HCT116 (cell line): Measurements from ENCODE around the gene MAML1. TPM values are rescaled to one million over a fixed set of nuclear protein-coding genes. Genes with fewer than 3 reads are reported as not detected.

ENCODE experiments used
- ATAC-seq: fragments of 200-7000 bp; cut with Tn5 transposase; 2 replicates; pipeline ENCODE4 v1.9.1; 2020; ENCODE audit warnings: mild to moderate bottlenecking, moderate library complexity
- BruUV-seq: library from RNA; stranded (reverse); fragments of 400-500 nt; replicated peaks from 2 replicates; lab custom pipeline; 2021; lab: Mats Ljungman, UMichigan
- CTCF ChIA-PET: fragments of 300-600 bp; sonication (Branson Sonifier 250); formaldehyde crosslinking; loops from one replicate; lab custom pipeline; 2021; ENCODE audit warnings: antibody characterized with exemption; lab: Charles Lee
- POLR2A ChIA-PET: fragments of 300-600, 350-600 bp; sonication (Branson Sonifier 250); formaldehyde crosslinking; loops from one replicate; lab custom pipeline; 2021; ENCODE audit warnings: antibody characterized with exemption; lab: Charles Lee
- RAD21 ChIA-PET, 2 experiments: fragments of 300-600 bp; sonication (Branson Sonifier 250); formaldehyde crosslinking; loops; one replicate each; lab custom pipeline; 2023; ENCODE audit warnings: low total read pairs in 2 of 2; ENCODE audit not compliant: uncharacterized antibody in 2 of 2, unreplicated experiment in 2 of 2, low non-redundant PET in 1 of 2; lab: Charles Lee
- DNase-seq: peaks from one replicate; pipeline ENCODE4 v3.0.0-alpha.2; 2010; ENCODE audit warnings: low read depth, low spot score
- H2AFZ ChIP-seq: fragments of 200-600 bp; shearing (Covaris generic), sonication (generic); 2 replicates; pipeline ENCODE4 v1.6.1; 2017; ENCODE audit warnings: low read depth, mixed run types, mixed read lengths, antibody characterized with exemption, low read length; ENCODE audit not compliant: poor library complexity, severe bottlenecking
- H3K27ac ChIP-seq: 2 replicates; pipeline ENCODE4 v1.5.1; 2012; ENCODE audit warnings: low read depth, low read length
- H3K27me3 ChIP-seq: fragments of 200-600 bp; sonication (generic); 2 replicates; pipeline ENCODE4 v1.6.1; 2016; ENCODE audit warnings: mixed run types, low read length, mixed read lengths; ENCODE audit not compliant: insufficient read depth
- H3K36me3 ChIP-seq, 2 experiments: fragments of 200-500 bp in 1 of 2; fragments of 200-600 bp in 1 of 2; sonication (Bioruptor generic) in 1 of 2; sonication (generic) in 1 of 2; 2 replicates each; pipeline versions ENCODE4 v1.5.1 to v1.6.1; 2014 to 2016; ENCODE audit warnings: low read length in 2 of 2, inconsistent platforms in 1 of 2, mixed read lengths in 1 of 2, mixed run types in 1 of 2; ENCODE audit not compliant: insufficient read depth in 2 of 2, control insufficient read depth in 1 of 2
- H3K4me1 ChIP-seq, 2 experiments: fragments of 200-600 bp in 1 of 2; sonication (generic) in 1 of 2; 2 replicates each; pipeline versions ENCODE4 v1.5.1 to v1.6.1; 2012 to 2017; ENCODE audit warnings: low read length in 2 of 2, inconsistent platforms in 1 of 2, mild to moderate bottlenecking in 1 of 2, mixed read lengths in 1 of 2, mixed run types in 1 of 2, moderate library complexity in 1 of 2; ENCODE audit not compliant: insufficient read depth in 2 of 2, control insufficient read depth in 1 of 2
- H3K4me2 ChIP-seq: fragments of 200-600 bp; sonication (generic); 2 replicates; pipeline ENCODE4 v1.6.1; 2017; ENCODE audit warnings: mixed run types, low read length, mixed read lengths
- H3K4me3 ChIP-seq, 2 experiments: fragments of 200-600 bp in 1 of 2; sonication (generic) in 1 of 2; replicated peaks in 1 of 2; 2 replicates each; pipeline ENCODE4 v1.5.1; 2011 to 2016; ENCODE audit warnings: low read length in 2 of 2, control low read depth in 1 of 2, low read depth in 1 of 2, mild to moderate bottlenecking in 1 of 2, mixed read lengths in 1 of 2, mixed run types in 1 of 2
- H3K79me2 ChIP-seq: fragments of 200-600 bp; sonication (generic); 2 replicates; pipeline ENCODE4 v1.6.1; 2017; ENCODE audit warnings: mild to moderate bottlenecking, mixed run types, low read length, moderate library complexity, mixed read lengths; ENCODE audit not compliant: insufficient read depth
- H3K9ac ChIP-seq: fragments of 200-600 bp; sonication (generic); 2 replicates; pipeline ENCODE4 v1.6.1; 2016; ENCODE audit warnings: low read length, mixed read lengths
- H3K9me2 ChIP-seq: fragments of 200-600 bp; sonication (generic), shearing (Covaris generic); 2 replicates; pipeline ENCODE4 v1.6.1; 2017; ENCODE audit warnings: mixed run types, mild to moderate bottlenecking, moderate library complexity; ENCODE audit not compliant: insufficient read depth
- H3K9me3 ChIP-seq, 2 experiments: fragments of 200-500 bp in 1 of 2; fragments of 200-600 bp in 1 of 2; sonication (Bioruptor generic) in 1 of 2; sonication (generic) in 1 of 2; 2 replicates each; pipeline ENCODE4 v1.6.1; 2014 to 2017; ENCODE audit warnings: low read length in 2 of 2, mixed read lengths in 2 of 2, inconsistent platforms in 1 of 2, low read depth in 1 of 2, mild to moderate bottlenecking in 1 of 2, mixed run types in 1 of 2, moderate library complexity in 1 of 2; ENCODE audit not compliant: control insufficient read depth in 1 of 2, insufficient read depth in 1 of 2
- H4K20me1 ChIP-seq: fragments of 200-600 bp; sonication (generic), shearing (Covaris generic); 2 replicates; pipeline ENCODE4 v1.6.1; 2017; ENCODE audit warnings: mixed run types, mild to moderate bottlenecking, moderate library complexity; ENCODE audit not compliant: insufficient read depth
- CBX3 ChIP-seq: IDR thresholded peaks from 2 replicates; pipeline ENCODE4 v1.6.1; 2012; ENCODE audit warnings: low read depth
- CTCF ChIP-seq, 3 experiments: fragments of 200-600 bp in 1 of 3; sonication (generic) in 1 of 3; IDR thresholded peaks in 2 of 3; conservative IDR thresholded peaks in 1 of 3; 2 replicates each; pipeline ENCODE4 v1.5.1; 2012 to 2017; ENCODE audit warnings: low read depth in 2 of 3, low read length in 2 of 3, antibody characterized with exemption in 1 of 3, borderline replicate concordance in 1 of 3, control low read depth in 1 of 3, mild to moderate bottlenecking in 1 of 3, mixed read lengths in 1 of 3, mixed run types in 1 of 3, moderate library complexity in 1 of 3; ENCODE audit not compliant: insufficient read depth in 1 of 3
- EGR1 ChIP-seq: IDR thresholded peaks from 2 replicates; pipeline ENCODE4 v1.6.1; 2012; ENCODE audit warnings: low read depth
- EZH2 ChIP-seq: fragments of 200-600 bp; sonication (generic); IDR thresholded peaks from 2 replicates; pipeline ENCODE4 v1.6.1; 2017; ENCODE audit warnings: antibody characterized with exemption, mixed run types
- EZH2phosphoT487 ChIP-seq: fragments of 200-600 bp; IDR thresholded peaks from 2 replicates; pipeline ENCODE4 v1.6.1; 2018; ENCODE audit warnings: antibody characterized with exemption, borderline replicate concordance
- JUND ChIP-seq: IDR thresholded peaks from 2 replicates; pipeline ENCODE4 v1.6.1; 2012
- POLR2AphosphoS5 ChIP-seq: IDR thresholded peaks from 2 replicates; pipeline ENCODE4 v1.6.1; 2011; ENCODE audit warnings: mild to moderate bottlenecking, low read depth, low read length, moderate library complexity
- SIN3A ChIP-seq: IDR thresholded peaks from 2 replicates; pipeline ENCODE4 v1.6.1; 2012; ENCODE audit warnings: low read depth
- SP1 ChIP-seq: IDR thresholded peaks from 2 replicates; pipeline ENCODE4 v1.6.1; 2012; ENCODE audit warnings: low read depth
- SRF ChIP-seq: IDR thresholded peaks from 2 replicates; pipeline ENCODE4 v1.6.1; 2012; ENCODE audit warnings: low read depth
- TCF7L2 ChIP-seq: IDR thresholded peaks from 2 replicates; pipeline ENCODE4 v1.7.0; 2011; ENCODE audit warnings: borderline replicate concordance, inconsistent platforms; ENCODE audit not compliant: insufficient read depth, insufficient read length; ENCODE audit errors: extremely low read depth
- YY1 ChIP-seq: IDR thresholded peaks from 2 replicates; pipeline ENCODE4 v1.6.1; 2011; ENCODE audit warnings: low read length, low read depth, moderate library complexity, mild to moderate bottlenecking; ENCODE audit not compliant: insufficient replicate concordance; ENCODE audit errors: extremely low read depth
- intact Hi-C: fragments of 100-400 bp; cut with micrococcal nuclease; formaldehyde crosslinking; loops from 2 replicates; pipeline ENCODE4 v1.10.0; 2022
- total RNA-seq: library from RNA; stranded (reverse); gene quantifications from one replicate; pipeline ENCODE4 v1.2.1, GENCODE V29; 2021; ENCODE audit not compliant: unreplicated experiment
- TF ChIP-seq, protein P1 (sequence below): IDR thresholded peaks from 2 replicates; pipeline ENCODE4 v1.6.1; 2012; ENCODE audit warnings: low read depth

MAML1 gene
- total RNA-seq, 1 experiment from 2014 or later, result 29.5 TPM

- intact Hi-C loops, result loop anchor here (10.0 kb wide), 1 partner anchor 216 kb away; no protein-coding TSS in a partner anchor
- Histone ChIP-seq H3K9ac (no peak overlapping the region), H3K9me3 (no peaks in the 10 kb centered on the region), H3K27ac (no peak overlapping the region), H3K36me3 (peaks cover 36 to 38% of the 10 kb centered on the region in 2 experiments; a peak in 3 of 4 replicates), H4K20me1 (peaks cover 3% of the 10 kb centered on the region; the same call in 1 of the 2 replicates), H3K4me2 (no peak overlapping the region), H3K27me3 (no peaks in the 10 kb centered on the region), H3K4me3 (no peak overlapping the region), H2AFZ (no peak overlapping the region), H3K4me1 (peaks cover under 1 to 9% of the 10 kb centered on the region in 2 experiments), H3K9me2 (no peaks in the 10 kb centered on the region), H3K79me2 (peaks cover 47% of the 10 kb centered on the region)
- ChIA-PET CTCF (no interaction called here), POLR2A (no interaction called here), RAD21 (no interaction called here)
- no peak for TF ChIP-seq EGR1
- TF ChIP-seq CTCF (IDR thresholded peaks at IDR 0.05 in 2 of 3, conservative IDR thresholded peaks at IDR 0.05 in 1 of 3; ENCODE audit: borderline replicate concordance in 1 of 3, insufficient read depth in 1 of 3, low read depth in 2 of 3, low read length in 2 of 3), result peak in 2 of 3 experiments; percentile 21 to 26; a peak in 3 of 6 replicates
- ATAC-seq, result no peak; the same call in 1 of the 2 replicates
- DNase-seq, result no peak
- no TSS peak for BruUV-seq
Measured at GRCh38 chr5:179768326-179769085, 35.9 kb downstream of the MAML1 start.

DNA sequence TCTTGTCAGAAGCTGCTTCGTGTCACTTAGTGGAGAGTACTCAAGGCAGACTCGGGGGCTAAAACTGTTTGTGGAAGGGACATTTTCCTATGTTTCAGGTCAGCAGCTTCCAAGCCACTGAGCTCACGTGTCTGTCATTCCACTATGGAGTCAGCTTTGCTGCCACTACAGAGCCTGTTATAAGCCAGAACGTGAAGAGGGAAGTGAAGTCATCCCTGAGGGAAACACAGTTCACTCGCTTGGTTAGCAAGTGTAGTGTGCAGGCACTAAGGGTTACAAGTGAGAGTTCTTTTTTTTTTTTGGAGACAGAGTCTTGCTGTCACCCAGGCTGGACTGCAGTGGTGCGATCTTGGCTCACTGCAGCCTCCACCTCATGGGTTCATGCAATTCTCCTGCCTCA lies 36.6 kb downstream of the MAML1 start:
- ChIA-PET RAD21 (no interaction called here), CTCF (interaction anchor here (0.6 kb wide), 1 partner anchor 25 kb away, joined by 3 read pairs; no protein-coding TSS in a partner anchor), POLR2A (no interaction called here)
- H3K36me3 ChIP-seq, result peaks cover 37 to 44% of the 10 kb centered on the region in 2 experiments; a peak in 3 of 4 replicates
- no peak overlapping the region for H3K4me2 ChIP-seq
- no peaks in the 10 kb centered on the region for H4K20me1 ChIP-seq
- peaks cover 40% of the 10 kb centered on the region for H3K79me2 ChIP-seq
- H3K9ac ChIP-seq, result no peak overlapping the region
- H3K27me3 ChIP-seq, result no peaks in the 10 kb centered on the region
- ATAC-seq (no peak), DNase-seq (no peak)
- H3K4me1 ChIP-seq, result peaks cover 0 to 7% of the 10 kb centered on the region in 2 experiments; a peak in 2 of 4 replicates
- no peaks in the 10 kb centered on the region for H3K9me2 ChIP-seq
- no peak overlapping the region for H3K27ac ChIP-seq
- no peak overlapping the region for H2AFZ ChIP-seq
- no TSS peak for BruUV-seq
- no peak overlapping the region for H3K4me3 ChIP-seq
- intact Hi-C loops, result loop anchor here (10.0 kb wide), 1 partner anchor 216 kb away; no protein-coding TSS in a partner anchor
- H3K9me3 ChIP-seq, result no peaks in the 10 kb centered on the region
- TF ChIP-seq, protein P1, sequence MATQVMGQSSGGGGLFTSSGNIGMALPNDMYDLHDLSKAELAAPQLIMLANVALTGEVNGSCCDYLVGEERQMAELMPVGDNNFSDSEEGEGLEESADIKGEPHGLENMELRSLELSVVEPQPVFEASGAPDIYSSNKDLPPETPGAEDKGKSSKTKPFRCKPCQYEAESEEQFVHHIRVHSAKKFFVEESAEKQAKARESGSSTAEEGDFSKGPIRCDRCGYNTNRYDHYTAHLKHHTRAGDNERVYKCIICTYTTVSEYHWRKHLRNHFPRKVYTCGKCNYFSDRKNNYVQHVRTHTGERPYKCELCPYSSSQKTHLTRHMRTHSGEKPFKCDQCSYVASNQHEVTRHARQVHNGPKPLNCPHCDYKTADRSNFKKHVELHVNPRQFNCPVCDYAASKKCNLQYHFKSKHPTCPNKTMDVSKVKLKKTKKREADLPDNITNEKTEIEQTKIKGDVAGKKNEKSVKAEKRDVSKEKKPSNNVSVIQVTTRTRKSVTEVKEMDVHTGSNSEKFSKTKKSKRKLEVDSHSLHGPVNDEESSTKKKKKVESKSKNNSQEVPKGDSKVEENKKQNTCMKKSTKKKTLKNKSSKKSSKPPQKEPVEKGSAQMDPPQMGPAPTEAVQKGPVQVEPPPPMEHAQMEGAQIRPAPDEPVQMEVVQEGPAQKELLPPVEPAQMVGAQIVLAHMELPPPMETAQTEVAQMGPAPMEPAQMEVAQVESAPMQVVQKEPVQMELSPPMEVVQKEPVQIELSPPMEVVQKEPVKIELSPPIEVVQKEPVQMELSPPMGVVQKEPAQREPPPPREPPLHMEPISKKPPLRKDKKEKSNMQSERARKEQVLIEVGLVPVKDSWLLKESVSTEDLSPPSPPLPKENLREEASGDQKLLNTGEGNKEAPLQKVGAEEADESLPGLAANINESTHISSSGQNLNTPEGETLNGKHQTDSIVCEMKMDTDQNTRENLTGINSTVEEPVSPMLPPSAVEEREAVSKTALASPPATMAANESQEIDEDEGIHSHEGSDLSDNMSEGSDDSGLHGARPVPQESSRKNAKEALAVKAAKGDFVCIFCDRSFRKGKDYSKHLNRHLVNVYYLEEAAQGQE, result no peak
- TF ChIP-seq POLR2AphosphoS5, result no peak
- no peak for TF ChIP-seq JUND
- no peak for TF ChIP-seq EZH2phosphoT487
- TF ChIP-seq YY1, result no peak
- TF ChIP-seq SRF, result no peak
- no peak for TF ChIP-seq TCF7L2
- TF ChIP-seq SIN3A, result no peak
- no peak for TF ChIP-seq EZH2
- no peak for TF ChIP-seq CBX3
- no peak for TF ChIP-seq SP1
